Lower lobe of right lung (tissue), 2 donors: ENCODE results near the gene MMP11. TPM values are rescaled to one million over a fixed set of nuclear protein-coding genes. Genes with fewer than 3 reads are reported as not detected.

Source experiments
- ATAC-seq, 2 donors: fragments of 200-7000 bp; cut with Tn5 transposase; one replicate each; pipeline ENCODE4 v1.9.1; 2020 to 2022; ENCODE audit warnings: mild to moderate bottlenecking in 2 of 2, moderate library complexity in 2 of 2
- DNase-seq: peaks from one replicate; pipeline ENCODE4 v3.0.0-alpha.2; 2020
- H3K27ac ChIP-seq: fragments of 200-600 bp; one replicate; pipeline ENCODE4 v1.8.0; 2022
- H3K27me3 ChIP-seq: fragments of 200-600 bp; one replicate; pipeline ENCODE4 v1.8.0; 2022; ENCODE audit warnings: low read depth
- H3K36me3 ChIP-seq: fragments of 200-600 bp; one replicate; pipeline ENCODE4 v1.8.0; 2022; ENCODE audit warnings: mild to moderate bottlenecking
- H3K4me1 ChIP-seq: fragments of 200-600 bp; one replicate; pipeline ENCODE4 v1.8.0; 2022
- H3K4me3 ChIP-seq: fragments of 200-600 bp; one replicate; pipeline ENCODE4 v1.8.0; 2022; ENCODE audit warnings: mild to moderate bottlenecking
- H3K9me3 ChIP-seq: fragments of 200-600 bp; one replicate; pipeline ENCODE4 v1.8.0; 2022
- intact Hi-C: fragments of 100-400 bp; cut with DNase I; formaldehyde crosslinking; loops from one replicate; pipeline ENCODE4 v1.11.0; 2022
- total RNA-seq: library from RNA; stranded (reverse); fragmentation: NEBNext Ultra II Directional; extraction: Animal tissue kit (Norgen Biotek cat#: 25700); gene quantifications from one replicate; pipeline ENCODE4 v1.2.1, GENCODE V29; 2021
- TF ChIP-seq, protein P1 (sequence below): fragments of 200-600 bp; IDR thresholded peaks from one replicate; pipeline ENCODE4 v1.8.0; 2022; ENCODE audit warnings: antibody characterized with exemption, mild to moderate bottlenecking
- donor health status: DM: no; HTN: yes; CAD: no; lungs with severe emphysema.

Gene MMP11
- total RNA-seq, 1 donor from 2014 or later: 1.9 TPM

DNA sequence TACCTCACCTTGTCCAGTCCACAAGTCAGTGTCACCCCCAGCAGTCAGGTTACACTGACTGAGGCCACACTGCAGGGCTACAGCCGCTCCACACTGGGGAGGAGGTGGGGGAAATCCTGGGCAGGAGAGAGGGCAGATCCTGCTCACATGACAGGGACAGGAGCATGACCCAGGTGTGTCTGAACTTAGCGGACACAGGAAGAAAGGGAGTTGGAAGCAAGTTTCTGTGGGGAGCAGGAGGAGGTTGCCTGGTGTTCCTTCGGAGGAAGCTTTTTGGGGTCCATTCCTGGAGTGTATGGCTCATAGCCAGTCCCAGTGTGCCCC is 5.9 kb downstream of the MMP11 start:
- ATAC-seq (no peak), DNase-seq (no peak)
- H3K4me1 ChIP-seq: peaks cover 14% of the 10 kb centered on the region
- no peak overlapping the region for H3K27ac ChIP-seq
- intact Hi-C loops: no loop called here
- no peak overlapping the region for H3K4me3 ChIP-seq
- no peaks in the 10 kb centered on the region for H3K9me3 ChIP-seq
- TF ChIP-seq, protein P1, sequence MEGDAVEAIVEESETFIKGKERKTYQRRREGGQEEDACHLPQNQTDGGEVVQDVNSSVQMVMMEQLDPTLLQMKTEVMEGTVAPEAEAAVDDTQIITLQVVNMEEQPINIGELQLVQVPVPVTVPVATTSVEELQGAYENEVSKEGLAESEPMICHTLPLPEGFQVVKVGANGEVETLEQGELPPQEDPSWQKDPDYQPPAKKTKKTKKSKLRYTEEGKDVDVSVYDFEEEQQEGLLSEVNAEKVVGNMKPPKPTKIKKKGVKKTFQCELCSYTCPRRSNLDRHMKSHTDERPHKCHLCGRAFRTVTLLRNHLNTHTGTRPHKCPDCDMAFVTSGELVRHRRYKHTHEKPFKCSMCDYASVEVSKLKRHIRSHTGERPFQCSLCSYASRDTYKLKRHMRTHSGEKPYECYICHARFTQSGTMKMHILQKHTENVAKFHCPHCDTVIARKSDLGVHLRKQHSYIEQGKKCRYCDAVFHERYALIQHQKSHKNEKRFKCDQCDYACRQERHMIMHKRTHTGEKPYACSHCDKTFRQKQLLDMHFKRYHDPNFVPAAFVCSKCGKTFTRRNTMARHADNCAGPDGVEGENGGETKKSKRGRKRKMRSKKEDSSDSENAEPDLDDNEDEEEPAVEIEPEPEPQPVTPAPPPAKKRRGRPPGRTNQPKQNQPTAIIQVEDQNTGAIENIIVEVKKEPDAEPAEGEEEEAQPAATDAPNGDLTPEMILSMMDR: no peak
- no peaks in the 10 kb centered on the region for H3K36me3 ChIP-seq
- no peaks in the 10 kb centered on the region for H3K27me3 ChIP-seq

DNA sequence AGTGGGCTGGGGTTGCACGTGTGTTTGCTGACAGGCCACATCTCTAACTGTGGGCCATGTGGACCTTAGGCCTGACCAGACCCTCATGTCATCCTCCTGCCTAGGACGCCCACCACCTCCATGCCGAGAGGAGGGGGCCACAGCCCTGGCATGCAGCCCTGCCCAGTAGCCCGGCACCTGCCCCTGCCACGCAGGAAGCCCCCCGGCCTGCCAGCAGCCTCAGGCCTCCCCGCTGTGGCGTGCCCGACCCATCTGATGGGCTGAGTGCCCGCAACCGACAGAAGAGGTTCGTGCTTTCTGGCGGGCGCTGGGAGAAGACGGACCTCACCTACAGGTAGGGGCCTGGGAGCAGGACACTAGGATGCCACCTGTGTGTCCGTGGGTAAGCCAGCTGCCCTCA is 6.4 kb downstream of the MMP11 start:
- no peaks in the 10 kb centered on the region for H3K27me3 ChIP-seq
- no peaks in the 10 kb centered on the region for H3K9me3 ChIP-seq
- DNase-seq (no peak), ATAC-seq (no peak)
- TF ChIP-seq, protein P1: no peak
- no peak overlapping the region for H3K27ac ChIP-seq
- H3K4me1 ChIP-seq: peaks cover 9% of the 10 kb centered on the region
- H3K4me3 ChIP-seq: no peak overlapping the region
- no peaks in the 10 kb centered on the region for H3K36me3 ChIP-seq
- intact Hi-C loops: no loop called here

DNA sequence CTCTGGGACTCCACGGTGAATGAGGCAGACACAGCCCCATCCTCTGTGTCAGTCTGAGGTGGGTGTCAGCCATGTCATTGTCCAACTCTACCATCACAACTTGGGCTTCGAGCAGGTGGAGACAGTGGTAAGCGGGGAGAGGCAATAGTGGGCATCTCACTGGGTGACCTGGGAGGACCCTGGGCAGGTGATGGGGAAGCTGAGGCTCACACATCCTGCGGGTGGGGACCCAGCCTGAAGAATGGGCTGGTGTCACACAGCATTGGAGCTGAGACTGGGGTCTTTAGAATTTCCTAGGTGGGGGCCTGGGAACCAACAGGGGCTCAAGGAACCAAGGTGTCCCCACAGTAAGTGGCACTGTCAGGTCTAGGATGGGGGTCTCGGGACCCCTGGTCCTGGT is 7.1 kb downstream of the MMP11 start:
- peaks cover 5% of the 10 kb centered on the region for H3K4me1 ChIP-seq
- no peak overlapping the region for H3K27ac ChIP-seq
- DNase-seq: no peak
- H3K27me3 ChIP-seq: no peaks in the 10 kb centered on the region
- TF ChIP-seq, protein P1: no peak
- H3K4me3 ChIP-seq: no peak overlapping the region
- H3K9me3 ChIP-seq: no peaks in the 10 kb centered on the region
- ATAC-seq: no peak
- intact Hi-C loops: no loop called here
- no peaks in the 10 kb centered on the region for H3K36me3 ChIP-seq

DNA sequence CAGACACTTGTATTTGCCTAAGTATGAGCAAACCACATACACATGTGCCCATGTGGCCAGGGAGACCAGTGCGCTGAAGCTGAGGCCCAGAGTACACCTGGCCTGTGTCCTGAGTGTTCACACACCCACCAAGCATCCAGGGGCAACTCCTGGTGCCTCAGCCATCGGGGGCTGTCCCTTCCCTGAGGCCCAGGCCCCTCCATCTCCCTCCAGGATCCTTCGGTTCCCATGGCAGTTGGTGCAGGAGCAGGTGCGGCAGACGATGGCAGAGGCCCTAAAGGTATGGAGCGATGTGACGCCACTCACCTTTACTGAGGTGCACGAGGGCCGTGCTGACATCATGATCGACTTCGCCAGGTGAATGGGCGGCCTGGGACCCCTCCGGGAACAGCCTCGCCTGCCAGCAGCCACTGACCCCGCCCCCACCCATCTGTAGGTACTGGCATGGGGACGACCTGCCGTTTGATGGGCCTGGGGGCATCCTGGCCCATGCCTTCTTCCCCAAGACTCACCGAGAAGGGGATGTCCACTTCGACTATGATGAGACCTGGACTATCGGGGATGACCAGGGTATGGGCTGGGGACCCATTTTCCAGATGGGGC is 7.6 kb downstream of the MMP11 start:
- DNase-seq: no peak
- intact Hi-C loops: no loop called here

DNA sequence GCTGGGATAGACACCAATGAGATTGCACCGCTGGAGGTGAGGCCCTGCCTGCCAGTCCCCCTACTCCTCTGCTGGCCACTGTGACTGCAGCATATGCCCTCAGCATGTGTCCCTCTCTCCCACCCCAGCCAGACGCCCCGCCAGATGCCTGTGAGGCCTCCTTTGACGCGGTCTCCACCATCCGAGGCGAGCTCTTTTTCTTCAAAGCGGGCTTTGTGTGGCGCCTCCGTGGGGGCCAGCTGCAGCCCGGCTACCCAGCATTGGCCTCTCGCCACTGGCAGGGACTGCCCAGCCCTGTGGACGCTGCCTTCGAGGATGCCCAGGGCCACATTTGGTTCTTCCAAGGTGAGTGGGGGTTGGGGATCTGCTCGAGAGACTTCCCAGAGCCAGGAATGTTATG is 8.4 kb downstream of the MMP11 start:
- Histone ChIP-seq H3K4me3 (no peak overlapping the region), H3K27ac (no peak overlapping the region), H3K36me3 (no peaks in the 10 kb centered on the region), H3K27me3 (no peaks in the 10 kb centered on the region), H3K4me1 (peaks cover under 1% of the 10 kb centered on the region), H3K9me3 (no peaks in the 10 kb centered on the region)
- TF ChIP-seq, protein P1: no peak
- intact Hi-C loops: no loop called here
- no peak for DNase-seq
- ATAC-seq: no peak

More for the DNA sequence above, 7.6 kb downstream of the MMP11 start:
- TF ChIP-seq, protein P1: no peak
- no peaks in the 10 kb centered on the region for H3K9me3 ChIP-seq
- H3K36me3 ChIP-seq: no peaks in the 10 kb centered on the region
- H3K4me3 ChIP-seq: no peak overlapping the region
- no peak overlapping the region for H3K27ac ChIP-seq
- H3K27me3 ChIP-seq: no peaks in the 10 kb centered on the region
- no peak for ATAC-seq
- no peaks in the 10 kb centered on the region for H3K4me1 ChIP-seq
